Endothelial cell of umbilical vein (primary cell): Measurements from ENCODE around the gene GAL3ST3. TPM values are rescaled to one million over a fixed set of nuclear protein-coding genes. Genes with fewer than 3 reads are reported as not detected.

ENCODE experiments used
- BruUV-seq: library from RNA; stranded (reverse); fragments of 400-500 nt; replicated peaks from 2 replicates; lab custom pipeline; 2021; lab: Mats Ljungman, UMichigan
- CTCF ChIA-PET: fragments of 300-600, 350-600 bp; sonication (Branson Sonifier 250); formaldehyde crosslinking; loops from one replicate; lab custom pipeline; 2021; ENCODE audit warnings: antibody characterized with exemption, inconsistent platforms; lab: Charles Lee
- POLR2A ChIA-PET: fragments of 300-600, 350-600 bp; sonication (Branson Sonifier 250); formaldehyde crosslinking; loops from one replicate; lab custom pipeline; 2021; ENCODE audit warnings: antibody characterized with exemption, inconsistent platforms; lab: Charles Lee
- DNase-seq: peaks from one replicate; pipeline ENCODE4 v3.0.0-alpha.2; 2011; ENCODE audit warnings: low read depth, low spot score
- FAIRE-seq: peaks from 2 replicates; lab custom pipeline; 2011; peaks lifted over from hg19 to GRCh38; lab: Jason Lieb, UNC
- H2AFZ ChIP-seq: 2 replicates; pipeline ENCODE4 v1.6.0; 2012; ENCODE audit warnings: low read depth, low read length, control low read depth, inconsistent platforms
- H3K27ac ChIP-seq: 2 replicates; pipeline ENCODE4 v1.5.1; 2011; ENCODE audit warnings: low read depth, mild to moderate bottlenecking, control low read depth, low read length, moderate library complexity; ENCODE audit not compliant: insufficient read depth
- H3K27me3 ChIP-seq, 2 experiments: 2 replicates each; pipeline versions ENCODE4 v1.6.0 to v1.6.1; 2011; ENCODE audit warnings: low read length in 2 of 2, mixed read lengths in 1 of 2; ENCODE audit not compliant: control insufficient read depth in 2 of 2, insufficient read depth in 2 of 2
- H3K36me3 ChIP-seq, 2 experiments: 2 replicates in 1 of 2; 3 replicates in 1 of 2; pipeline ENCODE4 v1.5.1; 2011; ENCODE audit warnings: low read length in 2 of 2, mild to moderate bottlenecking in 1 of 2, moderate library complexity in 1 of 2; ENCODE audit not compliant: control insufficient read depth in 2 of 2, insufficient read depth in 2 of 2; ENCODE audit errors: extremely low read depth in 1 of 2
- H3K4me1 ChIP-seq: 3 replicates; pipeline ENCODE4 v1.5.1; 2011; ENCODE audit warnings: mild to moderate bottlenecking, low read length; ENCODE audit not compliant: control insufficient read depth, insufficient read depth; ENCODE audit errors: extremely low read depth
- H3K4me2 ChIP-seq: 2 replicates; pipeline ENCODE4 v1.6.1; 2011; ENCODE audit warnings: low read length, control low read depth, mixed read lengths; ENCODE audit not compliant: insufficient read depth
- H3K4me3 ChIP-seq, 3 experiments: fragments of 200-600 bp in 1 of 3; sonication (generic), shearing (Covaris generic) in 1 of 3; replicated peaks in 1 of 3; 2 replicates each; pipeline ENCODE4 v1.5.1; 2011 to 2016; ENCODE audit warnings: control low read depth in 3 of 3, low read length in 3 of 3, mild to moderate bottlenecking in 2 of 3, inconsistent platforms in 1 of 3, low read depth in 1 of 3, moderate library complexity in 1 of 3; ENCODE audit not compliant: insufficient read depth in 1 of 3
- H3K79me2 ChIP-seq: 2 replicates; pipeline ENCODE4 v1.6.0; 2012; ENCODE audit warnings: low read length, inconsistent platforms; ENCODE audit not compliant: control insufficient read depth, insufficient read depth
- H3K9ac ChIP-seq: replicated peaks from 2 replicates; pipeline ENCODE3; 2011; ENCODE audit warnings: low read length, control low read depth; ENCODE audit not compliant: insufficient read depth; ENCODE audit errors: extremely low read depth
- H3K9me1 ChIP-seq: replicated peaks from 3 replicates; pipeline ENCODE4 v1.6.0; 2011; ENCODE audit warnings: mild to moderate bottlenecking, low read length; ENCODE audit not compliant: control insufficient read depth, insufficient read depth; ENCODE audit errors: extremely low read depth
- H3K9me3 ChIP-seq: replicated peaks from 2 replicates; pipeline ENCODE4 v1.5.1; 2012; ENCODE audit warnings: low read length, inconsistent platforms; ENCODE audit not compliant: control insufficient read depth, insufficient read depth
- H4K20me1 ChIP-seq: replicated peaks from 2 replicates; pipeline ENCODE3; 2011; ENCODE audit warnings: mild to moderate bottlenecking, low read length; ENCODE audit not compliant: control insufficient read depth, insufficient read depth; ENCODE audit errors: extremely low read depth
- CTCF ChIP-seq, 2 donors: IDR thresholded peaks; 1 replicate in 1 of 2; 2 replicates in 1 of 2; pipeline ENCODE4 v1.5.1; 2011; ENCODE audit warnings: low read length in 2 of 2, mild to moderate bottlenecking in 2 of 2, moderate library complexity in 2 of 2, control low read depth in 1 of 2, inconsistent platforms in 1 of 2, low read depth in 1 of 2; ENCODE audit not compliant: insufficient read depth in 1 of 2; ENCODE audit errors: extremely low read depth in 1 of 2
- EZH2 ChIP-seq: IDR thresholded peaks from 2 replicates; pipeline ENCODE4 v1.6.1; 2012; ENCODE audit warnings: borderline replicate concordance, low read depth, mild to moderate bottlenecking, moderate library complexity, low read length, inconsistent platforms; ENCODE audit not compliant: severe bottlenecking
- FOS ChIP-seq: IDR thresholded peaks from 2 replicates; pipeline ENCODE4 v1.6.1; 2011; ENCODE audit warnings: mild to moderate bottlenecking, low read length, moderate library complexity, borderline replicate concordance; ENCODE audit not compliant: insufficient read depth
- GATA2 ChIP-seq: IDR thresholded peaks from 2 replicates; pipeline ENCODE4 v1.7.0; 2011; ENCODE audit warnings: low read depth, mild to moderate bottlenecking, moderate library complexity, mixed read lengths, low read length; ENCODE audit not compliant: insufficient read length, insufficient read depth
- JUN ChIP-seq: IDR thresholded peaks from 2 replicates; pipeline ENCODE4 v1.6.1; 2011; ENCODE audit warnings: borderline replicate concordance, low read depth; ENCODE audit not compliant: insufficient read length, insufficient read depth
- MAX ChIP-seq: IDR thresholded peaks from 2 replicates; pipeline ENCODE4 v1.6.1; 2011; ENCODE audit not compliant: insufficient read depth, insufficient read length
- POLR2A ChIP-seq: IDR thresholded peaks from 2 replicates; pipeline ENCODE4 v1.6.1; 2012; ENCODE audit warnings: low read depth, mild to moderate bottlenecking, control low read depth, low read length
- POLR2AphosphoS5 ChIP-seq: IDR thresholded peaks from 2 replicates; pipeline ENCODE4 v1.6.1; 2012; ENCODE audit warnings: low read depth, mild to moderate bottlenecking, control low read depth, low read length, moderate library complexity; ENCODE audit not compliant: insufficient read depth
- dilution Hi-C: fragments of 300-500 bp; cut with MboI; formaldehyde crosslinking; loops from one replicate; pipeline ENCODE4 v1.15.0; 2019; ENCODE audit warnings: low sequenced_read_pairs; ENCODE audit not compliant: extremely low pct_ligation_motif_present
- intact Hi-C: fragments of 100-400 bp; cut with micrococcal nuclease; formaldehyde crosslinking; loops from one replicate; pipeline ENCODE4 v1.10.0; 2022
- polyA plus RNA-seq, 4 experiments: library from polyadenylated mRNA; depleted of rRNA in 3 of 4; stranded (reverse) in 3 of 4; unstranded in 1 of 4; fragments of >200 nt; gene quantifications; 2 replicates each; pipeline versions ENCODE4 v1.2.1 to v1.2.3, GENCODE V29; 2011 to 2012; ENCODE audit warnings: missing spikeins in 1 of 4
- total RNA-seq: library from RNA; stranded (reverse); gene quantifications from 2 replicates; pipeline ENCODE4 v1.2.3, GENCODE V29; 2021

Gene GAL3ST3
- total and polyA plus RNA-seq, 2 donors (not counting 3 experiments of a cell fraction or from before 2014, with no cell fraction given): 0.15 TPM; not detected in 1

- CTCF ChIA-PET: interaction anchor here (0.8 to 5.6 kb wide), 8 partner anchors 14 to 68 kb away, joined by 3 to 85 read pairs (median 6); partner anchors contain the start of gene SF3B2
These were observed 17.8 kb upstream of the GAL3ST3 start for GRCh38 chr11:66066751-66067150.

More at GRCh38 chr11:66066751-66067150, 17.8 kb upstream of the GAL3ST3 start:
- FAIRE-seq: no peak
- no peak overlapping the region for H3K27ac ChIP-seq
- no TSS peak for BruUV-seq
- H3K4me2 ChIP-seq: no peak overlapping the region
- no peak for TF ChIP-seq GATA2
- no peak for TF ChIP-seq POLR2AphosphoS5
- no peak for TF ChIP-seq CTCF (IDR thresholded peaks at IDR 0.05; ENCODE audit: extremely low read depth in 1 of 2, insufficient read depth in 1 of 2, low read depth in 1 of 2, low read length in 2 of 2)
- TF ChIP-seq JUN: no peak
- no peak for TF ChIP-seq EZH2
- no peak for TF ChIP-seq MAX
- no peak for TF ChIP-seq FOS
- TF ChIP-seq POLR2A: no peak
- peaks cover under 1% of the 10 kb centered on the region for H4K20me1 ChIP-seq
- no peak overlapping the region for H3K9ac ChIP-seq
- H3K27me3 ChIP-seq: no peaks in the 10 kb centered on the region
- no peak for DNase-seq
- H2AFZ ChIP-seq: no peak overlapping the region
- no peaks in the 10 kb centered on the region for H3K9me3 ChIP-seq
- H3K4me3 ChIP-seq: no peak overlapping the region
- intact Hi-C loops: no loop called here
- POLR2A ChIA-PET: no interaction called here
- H3K36me3 ChIP-seq: peaks cover 33 to 37% of the 10 kb centered on the region in 2 experiments
- dilution Hi-C loops: no loop called here
- H3K79me2 ChIP-seq: peaks cover 21% of the 10 kb centered on the region
- no peaks in the 10 kb centered on the region for H3K9me1 ChIP-seq
- peaks cover 17% of the 10 kb centered on the region for H3K4me1 ChIP-seq
